NCI-H460 (cell line): ENCODE data around the gene LAIR1. TPM values are rescaled to one million over a fixed set of nuclear protein-coding genes. Genes with fewer than 3 reads are reported as not detected.
"Not testable (repeated sequence)": the region's sequence is repeated elsewhere in the genome, so short reads cannot be mapped to it uniquely, and the experiment has no call there.

Source experiments
- DNase-seq: peaks from one replicate; pipeline ENCODE4 v3.0.0-alpha.2; 2016; ENCODE audit warnings: low read depth; ENCODE audit errors: extremely low read depth
- polyA plus RNA-seq: library from polyadenylated mRNA; depleted of rRNA; stranded (reverse); fragments of >200 nt; gene quantifications from 2 replicates; pipeline ENCODE4 v1.2.3, GENCODE V29; 2014; cell fraction: nucleus; rRNA removed
- total RNA-seq: library from RNA; depleted of rRNA; stranded (reverse); fragments of >200 nt; shearing (Covaris generic); gene quantifications from 2 replicates; pipeline ENCODE4 v1.2.3, GENCODE V29; 2014; rRNA removed

The LAIR1 gene
- total RNA-seq = not detected in 2 replicates
- not detected in 2 replicates for polyA plus RNA-seq

GRCh38 chr19:54364775-54365257 lies at the start of gene LAIR1:
LAIR1 (minus strand) TSS chr19:54364931; CDS start chr19:54364804, 127 bp downstream.
- no peak for DNase-seq

- no peak for DNase-seq
Observed at GRCh38 chr19:54414156-54414555, 49.4 kb upstream of the LAIR1 start.

- DNase-seq = no peak
Observed at GRCh38 chr19:54412877-54413276, 48.1 kb upstream of the LAIR1 start.

- DNase-seq = no peak
Observed at GRCh38 chr19:54411033-54411432, 46.3 kb upstream of the LAIR1 start.

GRCh38 chr19:54408456-54409026 lies 43.8 kb upstream of the LAIR1 start:
- peak; percentile 44 for DNase-seq

GRCh38 chr19:54407780-54408179 lies 43.0 kb upstream of the LAIR1 start:
- no peak for DNase-seq

GRCh38 chr19:54405628-54406027 lies 40.9 kb upstream of the LAIR1 start:
- DNase-seq = no peak

- no peak for DNase-seq
Observed at GRCh38 chr19:54403054-54403453, 38.3 kb upstream of the LAIR1 start.

- no peak for DNase-seq
Observed at GRCh38 chr19:54400913-54401312, 36.2 kb upstream of the LAIR1 start.

- DNase-seq = no peak
Observed at GRCh38 chr19:54399189-54399588, 34.5 kb upstream of the LAIR1 start.

GRCh38 chr19:54395685-54396084 lies 31.0 kb upstream of the LAIR1 start:
- DNase-seq = no peak

- no peak for DNase-seq
Observed at GRCh38 chr19:54393381-54393780, 28.6 kb upstream of the LAIR1 start.

- no peak for DNase-seq
Observed at GRCh38 chr19:54392105-54392504, 27.4 kb upstream of the LAIR1 start.

- DNase-seq = no peak
Observed at GRCh38 chr19:54391589-54392061, 26.9 kb upstream of the LAIR1 start.

- DNase-seq = peak; percentile 36
Observed at GRCh38 chr19:54390942-54391577, 26.3 kb upstream of the LAIR1 start.

- no peak for DNase-seq
Observed at GRCh38 chr19:54389553-54389952, 24.8 kb upstream of the LAIR1 start.

- DNase-seq = no peak
Observed at GRCh38 chr19:54388802-54389139, 24.0 kb upstream of the LAIR1 start.

GRCh38 chr19:54387991-54388801 lies 23.5 kb upstream of the LAIR1 start:
- no peak for DNase-seq

- DNase-seq = no peak
Observed at GRCh38 chr19:54383330-54383729, 18.6 kb upstream of the LAIR1 start.

GRCh38 chr19:54382041-54382440 lies 17.3 kb upstream of the LAIR1 start:
- not testable (repeated sequence) for DNase-seq

GRCh38 chr19:54380897-54381296 lies 16.2 kb upstream of the LAIR1 start:
- no peak for DNase-seq
